Progenitor cell of endocrine pancreas (in vitro differentiated cells): ENCODE measurements around the gene ST7. TPM values are rescaled to one million over a fixed set of nuclear protein-coding genes. Genes with fewer than 3 reads are reported as not detected.

ENCODE experiments used
- DNase-seq: peaks from one replicate; pipeline ENCODE4 v3.0.0; 2021; ENCODE audit warnings: low spot score; ENCODE audit not compliant: unreplicated experiment
- H3K27ac Mint-ChIP-seq: 2 replicates; pipeline ENCODE4 v1.8.0; 2021; ENCODE audit warnings: mild to moderate bottlenecking, moderate library complexity, mixed read lengths
- H3K27me3 Mint-ChIP-seq: 2 replicates; pipeline ENCODE4 v1.8.0; 2021; ENCODE audit warnings: mixed read lengths
- H3K36me3 Mint-ChIP-seq: 2 replicates; pipeline ENCODE4 v1.8.0; 2022; ENCODE audit warnings: mixed read lengths; ENCODE audit not compliant: insufficient read depth
- H3K4me1 Mint-ChIP-seq: 2 replicates; pipeline ENCODE4 v1.8.0; 2021; ENCODE audit warnings: low read depth, mixed read lengths
- H3K4me3 Mint-ChIP-seq: 2 replicates; pipeline ENCODE4 v1.8.0; 2021; ENCODE audit warnings: low read depth, mild to moderate bottlenecking, moderate library complexity, mixed read lengths
- H3K9me3 Mint-ChIP-seq: 2 replicates; pipeline ENCODE4 v1.8.0; 2021; ENCODE audit warnings: low read depth, mixed read lengths
- CTCF ChIP-seq: fragments of 200-600 bp; sonication (generic); IDR thresholded peaks from one replicate; pipeline ENCODE4 v1.5.0; 2021; ENCODE audit warnings: antibody characterized with exemption, mild to moderate bottlenecking; ENCODE audit not compliant: unreplicated experiment
- total RNA-seq: library from RNA; stranded (reverse); gene quantifications from 2 replicates; pipeline ENCODE4 v1.2.1, GENCODE V29; 2021

Gene ST7
- total RNA-seq, 1 donor from 2014 or later: 24.8 TPM

GRCh38 chr7:117247809-117248208 is 294.5 kb downstream of the ST7 start:
- H3K27me3 Mint-ChIP-seq: peaks cover 16% of the 10 kb centered on the region
- no peak for DNase-seq
- H3K4me1 Mint-ChIP-seq: no peaks in the 10 kb centered on the region
- peaks cover 6% of the 10 kb centered on the region for H3K9me3 Mint-ChIP-seq
- H3K36me3 Mint-ChIP-seq: no peaks in the 10 kb centered on the region
- TF ChIP-seq CTCF: no peak
- H3K4me3 Mint-ChIP-seq: no peak overlapping the region
- H3K27ac Mint-ChIP-seq: no peak overlapping the region

- DNase-seq: no peak
- H3K4me1 Mint-ChIP-seq: peaks cover 1% of the 10 kb centered on the region
- H3K36me3 Mint-ChIP-seq: no peaks in the 10 kb centered on the region
- H3K9me3 Mint-ChIP-seq: peaks cover 6% of the 10 kb centered on the region
- H3K27me3 Mint-ChIP-seq: peaks cover 16% of the 10 kb centered on the region
- TF ChIP-seq CTCF: no peak
- H3K4me3 Mint-ChIP-seq: no peak overlapping the region
- H3K27ac Mint-ChIP-seq: no peak overlapping the region
Measured at GRCh38 chr7:117248829-117249228, 295.5 kb downstream of the ST7 start.

GRCh38 chr7:117249696-117250095 is 296.4 kb downstream of the ST7 start:
- no peak for DNase-seq
- H3K27ac Mint-ChIP-seq: no peak overlapping the region
- peaks cover 1% of the 10 kb centered on the region for H3K4me1 Mint-ChIP-seq
- no peak overlapping the region for H3K4me3 Mint-ChIP-seq
- peaks cover 16% of the 10 kb centered on the region for H3K27me3 Mint-ChIP-seq
- no peaks in the 10 kb centered on the region for H3K36me3 Mint-ChIP-seq
- peaks cover 6% of the 10 kb centered on the region for H3K9me3 Mint-ChIP-seq
- no peak for TF ChIP-seq CTCF

GRCh38 chr7:117250245-117250644 is 296.9 kb downstream of the ST7 start:
- H3K4me3 Mint-ChIP-seq: no peak overlapping the region
- peaks cover 6% of the 10 kb centered on the region for H3K9me3 Mint-ChIP-seq
- H3K36me3 Mint-ChIP-seq: no peaks in the 10 kb centered on the region
- peaks cover 19% of the 10 kb centered on the region for H3K27me3 Mint-ChIP-seq
- TF ChIP-seq CTCF: no peak
- H3K27ac Mint-ChIP-seq: no peak overlapping the region
- peaks cover 1% of the 10 kb centered on the region for H3K4me1 Mint-ChIP-seq
- DNase-seq: no peak

GRCh38 chr7:117250801-117251200 is 297.5 kb downstream of the ST7 start:
- no peak for TF ChIP-seq CTCF
- H3K27me3 Mint-ChIP-seq: peaks cover 20% of the 10 kb centered on the region

More at GRCh38 chr7:117250801-117251200, 297.5 kb downstream of the ST7 start:
- H3K4me1 Mint-ChIP-seq: peaks cover 1% of the 10 kb centered on the region
- H3K36me3 Mint-ChIP-seq: no peaks in the 10 kb centered on the region
- H3K9me3 Mint-ChIP-seq: peaks cover 2% of the 10 kb centered on the region
- no peak for DNase-seq
- H3K4me3 Mint-ChIP-seq: no peak overlapping the region
- no peak overlapping the region for H3K27ac Mint-ChIP-seq
